ENCODE measurements around the gene TAGLN. TPM values are rescaled to one million over a fixed set of nuclear protein-coding genes. Genes with fewer than 3 reads are reported as not detected.

Gene TAGLN
- total RNA-seq, 1 experiment from 2014 or later: 71.5 TPM

GRCh38 chr11:117166491-117166890, 32.7 kb upstream of the TAGLN start:
- Mint-ChIP-seq H3K36me3 (peaks cover 69% of the 10 kb centered on the region), H3K4me1 (peaks cover 5% of the 10 kb centered on the region; the same call in 1 of the 2 replicates), H3K9me3 (no peaks in the 10 kb centered on the region), H3K27me3 (ENCODE audit: low read depth) (no peaks in the 10 kb centered on the region), H3K27ac (no peak overlapping the region), H3K4me3 (no peak overlapping the region)
- TF ChIP-seq ZNF219 (CRISPR knock-in tag; IDR thresholded peaks at IDR 0.05; ENCODE audit: borderline replicate concordance) (no peak), ZNF671 (CRISPR knock-in tag; IDR thresholded peaks at IDR 0.05) (no peak), ATF6 (CRISPR knock-in tag; IDR thresholded peaks at IDR 0.05) (no peak), NFATC4 (CRISPR knock-in tag; IDR thresholded peaks at IDR 0.05) (no peak), AFF4 (CRISPR knock-in tag; IDR thresholded peaks at IDR 0.05; ENCODE audit: borderline replicate concordance) (no peak), SOX15 (CRISPR knock-in tag; IDR thresholded peaks at IDR 0.05) (no peak), ERG (CRISPR knock-in tag; IDR thresholded peaks at IDR 0.05) (no peak), ATF1 (CRISPR knock-in tag; IDR thresholded peaks at IDR 0.05) (no peak), AR (CRISPR knock-in tag; IDR thresholded peaks at IDR 0.05) (no peak), CREM (CRISPR knock-in tag; IDR thresholded peaks at IDR 0.05) (no peak), HMGXB4 (CRISPR knock-in tag; IDR thresholded peaks at IDR 0.05) (no peak), MXD4 (CRISPR knock-in tag; IDR thresholded peaks at IDR 0.05; ENCODE audit: borderline replicate concordance) (no peak)
- TF ChIP-seq, protein P1, sequence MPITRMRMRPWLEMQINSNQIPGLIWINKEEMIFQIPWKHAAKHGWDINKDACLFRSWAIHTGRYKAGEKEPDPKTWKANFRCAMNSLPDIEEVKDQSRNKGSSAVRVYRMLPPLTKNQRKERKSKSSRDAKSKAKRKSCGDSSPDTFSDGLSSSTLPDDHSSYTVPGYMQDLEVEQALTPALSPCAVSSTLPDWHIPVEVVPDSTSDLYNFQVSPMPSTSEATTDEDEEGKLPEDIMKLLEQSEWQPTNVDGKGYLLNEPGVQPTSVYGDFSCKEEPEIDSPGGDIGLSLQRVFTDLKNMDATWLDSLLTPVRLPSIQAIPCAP (CRISPR knock-in tag; IDR thresholded peaks at IDR 0.05): no peak
- TF ChIP-seq, protein P2, sequence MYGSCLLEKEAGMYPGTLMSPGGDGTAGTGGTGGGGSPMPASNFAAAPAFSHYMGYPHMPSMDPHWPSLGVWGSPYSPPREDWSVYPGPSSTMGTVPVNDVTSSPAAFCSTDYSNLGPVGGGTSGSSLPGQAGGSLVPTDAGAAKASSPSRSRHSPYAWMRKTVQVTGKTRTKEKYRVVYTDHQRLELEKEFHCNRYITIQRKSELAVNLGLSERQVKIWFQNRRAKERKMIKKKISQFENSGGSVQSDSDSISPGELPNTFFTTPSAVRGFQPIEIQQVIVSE (CRISPR knock-in tag; IDR thresholded peaks at IDR 0.05; ENCODE audit: borderline replicate concordance): no peak
- TF ChIP-seq, protein P3, sequence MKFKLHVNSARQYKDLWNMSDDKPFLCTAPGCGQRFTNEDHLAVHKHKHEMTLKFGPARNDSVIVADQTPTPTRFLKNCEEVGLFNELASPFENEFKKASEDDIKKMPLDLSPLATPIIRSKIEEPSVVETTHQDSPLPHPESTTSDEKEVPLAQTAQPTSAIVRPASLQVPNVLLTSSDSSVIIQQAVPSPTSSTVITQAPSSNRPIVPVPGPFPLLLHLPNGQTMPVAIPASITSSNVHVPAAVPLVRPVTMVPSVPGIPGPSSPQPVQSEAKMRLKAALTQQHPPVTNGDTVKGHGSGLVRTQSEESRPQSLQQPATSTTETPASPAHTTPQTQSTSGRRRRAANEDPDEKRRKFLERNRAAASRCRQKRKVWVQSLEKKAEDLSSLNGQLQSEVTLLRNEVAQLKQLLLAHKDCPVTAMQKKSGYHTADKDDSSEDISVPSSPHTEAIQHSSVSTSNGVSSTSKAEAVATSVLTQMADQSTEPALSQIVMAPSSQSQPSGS (CRISPR knock-in tag; IDR thresholded peaks at IDR 0.05; ENCODE audit: borderline replicate concordance, low read depth): no peak
- POLR2A ChIA-PET: no interaction called here
- CTCF ChIA-PET: interaction anchor here (1.2 kb wide), 2 partner anchors 13 to 14 kb away, joined by 4 to 5 read pairs; partner anchors contain the start of gene SIDT2
- ATAC-seq (no peak), DNase-seq (ENCODE audit: low spot score) (no peak)

Data from WTC11 (cell line).